Smooth muscle cell (in vitro differentiated cells): ENCODE measurements around the gene ZNF644. TPM values are rescaled to one million over a fixed set of nuclear protein-coding genes. Genes with fewer than 3 reads are reported as not detected.

Experiments used
- DNase-seq: peaks from one replicate; lab custom pipeline; 2025; ENCODE audit not compliant: unreplicated experiment; lab: John Stamatoyannopoulos, UW
- H2AFZ ChIP-seq: fragments of 200-600 bp; sonication (generic); 2 replicates; pipeline ENCODE4 v1.6.0; 2016; ENCODE audit warnings: antibody characterized with exemption, low read depth, mild to moderate bottlenecking
- H3F3A ChIP-seq: fragments of 200-600 bp; sonication (generic); 2 replicates; pipeline ENCODE4 v1.6.0; 2017; ENCODE audit warnings: antibody characterized with exemption, low read depth
- H3K27ac ChIP-seq: fragments of 200-600 bp; sonication (generic); 2 replicates; pipeline ENCODE4 v1.5.1; 2016; ENCODE audit warnings: low read depth, mild to moderate bottlenecking
- H3K27me3 ChIP-seq: fragments of 200-600 bp; sonication (generic); 2 replicates; pipeline ENCODE4 v1.6.1; 2016; ENCODE audit warnings: low read depth, mild to moderate bottlenecking
- H3K36me3 ChIP-seq: fragments of 200-600 bp; sonication (generic); 2 replicates; pipeline ENCODE4 v1.5.1; 2016; ENCODE audit warnings: low read depth
- H3K4me1 ChIP-seq: fragments of 200-600 bp; sonication (generic); 2 replicates; pipeline ENCODE4 v1.5.1; 2016; ENCODE audit warnings: low read depth
- H3K4me2 ChIP-seq: fragments of 200-600 bp; sonication (generic); 2 replicates; pipeline ENCODE4 v1.6.0; 2016; ENCODE audit warnings: mild to moderate bottlenecking
- H3K4me3 ChIP-seq: fragments of 200-600 bp; sonication (generic); 2 replicates; pipeline ENCODE4 v1.5.1; 2016; ENCODE audit warnings: mild to moderate bottlenecking
- H3K79me2 ChIP-seq: fragments of 200-600 bp; sonication (generic); 2 replicates; pipeline ENCODE4 v1.6.0; 2016; ENCODE audit warnings: low read depth, mild to moderate bottlenecking
- H3K9ac ChIP-seq: fragments of 200-600 bp; sonication (generic); 2 replicates; pipeline ENCODE4 v1.6.0; 2016; ENCODE audit warnings: low read depth
- H3K9me3 ChIP-seq: fragments of 200-600 bp; sonication (generic); replicated peaks from 2 replicates; pipeline ENCODE4 v1.5.1; 2016; ENCODE audit warnings: low read depth
- H4K20me1 ChIP-seq: fragments of 200-600 bp; sonication (generic); 2 replicates; pipeline ENCODE4 v1.6.0; 2016; ENCODE audit warnings: low read depth
- CTCF ChIP-seq: fragments of 200-600 bp; sonication (generic); IDR thresholded peaks from 2 replicates; pipeline ENCODE4 v1.5.1; 2017; ENCODE audit warnings: borderline replicate concordance, mild to moderate bottlenecking, antibody characterized with exemption; ENCODE audit not compliant: insufficient read depth, poor library complexity, severe bottlenecking
- WGBS: methylation state at CpG from one replicate; pipeline ENCODE4 v1.1.7; 2016; ENCODE audit warnings: low lambda C conversion rate; 5-methylcytosine and 5-hydroxymethylcytosine counted together
- polyA plus RNA-seq: library from polyadenylated mRNA; unstranded; fragments of >200 nt; fragmentation: Nextera tagmentation; extraction: Ambion mirVana; gene quantifications from 2 replicates; pipeline ENCODE4 v1.2.1, GENCODE V29; 2016
- total RNA-seq: library from RNA; depleted of rRNA; stranded (reverse); fragments of >200 nt; gene quantifications from 2 replicates; pipeline ENCODE4 v1.2.3, GENCODE V29; 2014

ZNF644 gene
- total and polyA plus RNA-seq, 2 experiments from 2014 or later = 22.9 to 102 TPM

- Histone ChIP-seq H4K20me1 (no peaks in the 10 kb centered on the region), H3K9ac (no peak overlapping the region), H3F3A (no peaks in the 10 kb centered on the region), H3K9me3 (peaks cover 8% of the 10 kb centered on the region), H3K27me3 (no peaks in the 10 kb centered on the region), H3K4me3 (no peak overlapping the region), H3K27ac (no peak overlapping the region), H3K79me2 (no peaks in the 10 kb centered on the region), H3K4me2 (no peak overlapping the region), H3K4me1 (no peaks in the 10 kb centered on the region), H2AFZ (no peak overlapping the region), H3K36me3 (no peaks in the 10 kb centered on the region)
- DNase-seq = no peak
- no peak for TF ChIP-seq CTCF
- WGBS = 60% methylated on average over 3 of the region's 3 CpGs
Measured at GRCh38 chr1:90882221-90882620, 139.6 kb downstream of the ZNF644 start.

GRCh38 chr1:90881034-90881433, 140.8 kb downstream of the ZNF644 start:
- H3K36me3 ChIP-seq = no peaks in the 10 kb centered on the region
- no peak for DNase-seq

GRCh38 chr1:90879281-90879680, 142.6 kb downstream of the ZNF644 start:
- H3K27ac ChIP-seq = no peak overlapping the region
- 88% methylated on average over 1 of the region's 1 CpG for WGBS
- H3K9ac ChIP-seq = no peak overlapping the region
- H3F3A ChIP-seq = no peaks in the 10 kb centered on the region
- H3K4me2 ChIP-seq = no peak overlapping the region
- no peaks in the 10 kb centered on the region for H3K79me2 ChIP-seq
- no peaks in the 10 kb centered on the region for H3K36me3 ChIP-seq
- H3K4me3 ChIP-seq = no peak overlapping the region
- no peaks in the 10 kb centered on the region for H4K20me1 ChIP-seq
- H3K9me3 ChIP-seq = peaks cover 8% of the 10 kb centered on the region
- no peak for DNase-seq
- no peak overlapping the region for H2AFZ ChIP-seq
- H3K4me1 ChIP-seq = no peaks in the 10 kb centered on the region
- H3K27me3 ChIP-seq = no peaks in the 10 kb centered on the region
- no peak for TF ChIP-seq CTCF

More at GRCh38 chr1:90881034-90881433, 140.8 kb downstream of the ZNF644 start:
- Histone ChIP-seq H3F3A (no peaks in the 10 kb centered on the region), H3K27me3 (no peaks in the 10 kb centered on the region), H3K79me2 (no peaks in the 10 kb centered on the region), H3K4me1 (no peaks in the 10 kb centered on the region), H3K27ac (no peak overlapping the region), H4K20me1 (no peaks in the 10 kb centered on the region), H2AFZ (no peak overlapping the region), H3K4me2 (no peak overlapping the region), H3K4me3 (no peak overlapping the region), H3K9me3 (peaks cover 8% of the 10 kb centered on the region), H3K9ac (no peak overlapping the region)
- TF ChIP-seq CTCF = no peak

- H3K4me2 ChIP-seq = no peak overlapping the region
- no peaks in the 10 kb centered on the region for H4K20me1 ChIP-seq
- no peaks in the 10 kb centered on the region for H3K4me1 ChIP-seq
- no peak for DNase-seq
- H3K9me3 ChIP-seq = peaks cover 8% of the 10 kb centered on the region
- no peak for TF ChIP-seq CTCF
- H3K4me3 ChIP-seq = no peak overlapping the region
- H2AFZ ChIP-seq = no peak overlapping the region
- no peak overlapping the region for H3K9ac ChIP-seq
- WGBS = 77% methylated on average over 3 of the region's 3 CpGs
- H3K27ac ChIP-seq = no peak overlapping the region
- H3K27me3 ChIP-seq = no peaks in the 10 kb centered on the region
- H3F3A ChIP-seq = no peaks in the 10 kb centered on the region
- H3K36me3 ChIP-seq = no peaks in the 10 kb centered on the region
- H3K79me2 ChIP-seq = no peaks in the 10 kb centered on the region
Measured at GRCh38 chr1:90876101-90876500, 145.7 kb downstream of the ZNF644 start.
